Neutrophil (primary cell): ENCODE measurements around the gene CCDC86.

Experiments
- H3K27ac ChIP-seq: fragments of 200-600 bp; sonication (generic); 2 replicates; pipeline ENCODE4 v1.5.1; 2016; ENCODE audit warnings: mild to moderate bottlenecking, moderate library complexity
- H3K27me3 ChIP-seq: fragments of 200-600 bp; sonication (generic); 2 replicates; pipeline ENCODE4 v1.6.0; 2016; ENCODE audit warnings: mild to moderate bottlenecking
- H3K36me3 ChIP-seq: fragments of 200-600 bp; sonication (generic); 2 replicates; pipeline ENCODE4 v1.5.1; 2017
- H3K4me1 ChIP-seq, 2 experiments: fragments of 200-600 bp in 1 of 2; sonication (generic) in 1 of 2; 1 replicate in 1 of 2; 2 replicates in 1 of 2; pipeline versions ENCODE4 v1.5.1 to v1.6.1; 2013 to 2016; ENCODE audit warnings: low read depth in 1 of 2, low read length in 1 of 2, mild to moderate bottlenecking in 1 of 2, moderate library complexity in 1 of 2; ENCODE audit not compliant: control insufficient read depth in 1 of 2, insufficient read depth in 1 of 2
- H3K4me3 ChIP-seq, 2 experiments: fragments of 200-600 bp in 1 of 2; sonication (generic) in 1 of 2; 1 replicate in 1 of 2; 2 replicates in 1 of 2; pipeline ENCODE4 v1.5.1; 2013 to 2016; ENCODE audit warnings: low read depth in 1 of 2, low read length in 1 of 2, mild to moderate bottlenecking in 1 of 2, moderate library complexity in 1 of 2
- H3K9me3 ChIP-seq: fragments of 200-600 bp; sonication (generic); 2 replicates; pipeline ENCODE4 v1.5.1; 2016
- TF ChIP-seq, protein P1 (sequence below): fragments of 200-600 bp; sonication (generic); IDR thresholded peaks from 2 replicates; pipeline ENCODE4 v1.5.1; 2016; ENCODE audit warnings: antibody characterized with exemption

The CCDC86 gene

DNA sequence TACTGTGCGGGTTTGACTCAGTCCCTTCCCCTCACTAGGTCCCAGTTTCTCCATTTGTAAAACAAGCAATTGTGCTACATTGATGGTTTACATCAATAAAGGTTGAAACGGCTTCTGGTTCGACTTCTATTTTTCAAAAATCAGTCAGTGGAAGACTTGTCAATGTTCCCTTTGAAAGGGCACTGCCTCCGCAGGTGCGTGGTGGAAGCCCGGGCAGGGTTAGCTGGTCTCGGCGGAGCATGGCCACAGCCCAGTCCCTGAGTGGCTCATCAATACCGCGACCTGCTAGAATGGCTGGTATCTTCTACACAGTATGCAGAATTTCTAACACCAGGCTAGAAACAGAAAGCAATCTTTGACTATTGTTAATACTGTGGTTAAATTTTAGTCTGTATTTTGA, 40.7 kb upstream of the CCDC86 start:
- no peaks in the 10 kb centered on the region for H3K36me3 ChIP-seq
- H3K9me3 ChIP-seq, result no peaks in the 10 kb centered on the region
- H3K4me1 ChIP-seq, result no peaks in the 10 kb centered on the region
- no peak overlapping the region for H3K4me3 ChIP-seq
- H3K27me3 ChIP-seq, result peaks cover 5% of the 10 kb centered on the region
- no peak overlapping the region for H3K27ac ChIP-seq
- TF ChIP-seq, protein P1, sequence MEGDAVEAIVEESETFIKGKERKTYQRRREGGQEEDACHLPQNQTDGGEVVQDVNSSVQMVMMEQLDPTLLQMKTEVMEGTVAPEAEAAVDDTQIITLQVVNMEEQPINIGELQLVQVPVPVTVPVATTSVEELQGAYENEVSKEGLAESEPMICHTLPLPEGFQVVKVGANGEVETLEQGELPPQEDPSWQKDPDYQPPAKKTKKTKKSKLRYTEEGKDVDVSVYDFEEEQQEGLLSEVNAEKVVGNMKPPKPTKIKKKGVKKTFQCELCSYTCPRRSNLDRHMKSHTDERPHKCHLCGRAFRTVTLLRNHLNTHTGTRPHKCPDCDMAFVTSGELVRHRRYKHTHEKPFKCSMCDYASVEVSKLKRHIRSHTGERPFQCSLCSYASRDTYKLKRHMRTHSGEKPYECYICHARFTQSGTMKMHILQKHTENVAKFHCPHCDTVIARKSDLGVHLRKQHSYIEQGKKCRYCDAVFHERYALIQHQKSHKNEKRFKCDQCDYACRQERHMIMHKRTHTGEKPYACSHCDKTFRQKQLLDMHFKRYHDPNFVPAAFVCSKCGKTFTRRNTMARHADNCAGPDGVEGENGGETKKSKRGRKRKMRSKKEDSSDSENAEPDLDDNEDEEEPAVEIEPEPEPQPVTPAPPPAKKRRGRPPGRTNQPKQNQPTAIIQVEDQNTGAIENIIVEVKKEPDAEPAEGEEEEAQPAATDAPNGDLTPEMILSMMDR, result no peak

DNA sequence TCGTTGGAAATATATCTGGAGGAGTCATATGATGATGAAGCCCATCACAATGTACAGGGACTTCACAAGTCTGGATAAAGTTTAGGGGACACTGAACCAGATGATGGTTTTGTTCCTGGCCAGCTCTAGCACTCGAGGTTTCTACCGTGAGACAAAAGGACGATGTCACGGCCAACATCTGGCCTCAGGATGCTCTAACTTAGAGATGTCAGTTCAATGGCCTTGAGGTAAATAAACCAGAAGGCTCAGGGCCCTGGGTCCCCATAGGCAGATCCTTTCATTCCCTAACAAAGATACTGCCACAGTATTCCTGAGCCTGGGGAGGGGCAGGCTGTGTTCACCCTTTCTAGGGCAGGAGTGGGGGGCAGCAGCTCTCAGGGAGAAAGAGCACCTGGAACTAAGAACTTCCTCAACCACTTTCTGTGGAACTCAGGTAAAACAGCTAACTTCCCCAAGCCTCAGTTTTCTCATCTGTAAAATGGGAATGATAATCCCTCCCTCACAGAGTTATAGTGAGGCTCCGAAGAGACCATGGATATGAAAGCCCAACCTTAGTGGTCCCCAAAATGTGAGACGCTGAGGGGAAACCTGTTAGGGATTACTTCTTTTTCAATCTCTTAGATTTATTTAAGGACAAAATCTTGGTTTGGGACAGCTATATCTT, 38.5 kb upstream of the CCDC86 start:
- no peaks in the 10 kb centered on the region for H3K9me3 ChIP-seq
- TF ChIP-seq, protein P1, result no peak
- H3K36me3 ChIP-seq, result no peaks in the 10 kb centered on the region
- no peaks in the 10 kb centered on the region for H3K4me1 ChIP-seq
- no peak overlapping the region for H3K4me3 ChIP-seq
- H3K27ac ChIP-seq, result no peak overlapping the region
- peaks cover 5% of the 10 kb centered on the region for H3K27me3 ChIP-seq

DNA sequence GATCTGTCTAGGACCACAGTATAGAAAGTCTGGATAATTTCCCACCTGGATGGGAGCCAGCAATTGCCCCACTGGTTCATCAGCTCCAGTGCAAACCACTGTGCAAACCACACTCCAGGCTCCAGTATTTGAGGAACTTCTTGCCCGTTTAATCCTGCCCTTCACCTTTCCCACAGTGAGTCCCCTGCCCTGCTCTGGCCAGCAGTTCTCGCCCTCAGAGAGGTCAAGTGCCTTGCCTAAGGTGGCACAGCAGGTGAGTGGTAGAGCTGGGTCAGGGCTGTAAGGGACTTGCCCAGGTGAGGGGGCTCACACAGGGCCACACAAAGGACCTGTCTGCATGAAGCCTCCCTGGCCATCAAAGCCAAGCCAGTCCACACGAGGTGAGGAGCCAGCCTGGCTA, 32.7 kb upstream of the CCDC86 start:
- TF ChIP-seq, protein P1, result no peak
- Histone ChIP-seq H3K4me1 (no peaks in the 10 kb centered on the region), H3K27me3 (peaks cover 17% of the 10 kb centered on the region)

DNA sequence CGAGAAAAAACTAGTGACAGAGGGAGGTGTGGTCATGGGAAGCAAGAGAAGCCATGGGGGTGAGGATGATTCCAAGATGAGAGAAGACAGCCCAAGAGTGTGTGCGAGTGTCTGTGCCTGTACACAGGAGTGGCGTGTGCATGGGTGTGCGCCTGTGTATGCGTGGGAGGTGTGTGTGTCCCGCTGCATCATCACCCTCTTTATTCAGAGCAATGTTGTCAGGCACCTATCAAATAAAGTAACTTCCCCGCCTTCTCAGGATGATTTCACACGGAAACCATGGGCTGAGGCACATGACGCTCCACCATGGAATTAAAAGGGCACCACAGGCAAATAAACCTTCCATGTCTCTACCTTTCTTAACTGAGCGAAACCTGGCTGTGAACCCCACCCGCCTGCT, 32.2 kb upstream of the CCDC86 start:
- Histone ChIP-seq H3K36me3 (no peaks in the 10 kb centered on the region), H3K27ac (no peak overlapping the region), H3K9me3 (no peaks in the 10 kb centered on the region), H3K27me3 (peaks cover 17% of the 10 kb centered on the region), H3K4me1 (no peaks in the 10 kb centered on the region), H3K4me3 (no peak overlapping the region)
- TF ChIP-seq, protein P1, result no peak

More for the DNA sequence above, 32.7 kb upstream of the CCDC86 start:
- no peak overlapping the region for H3K27ac ChIP-seq
- H3K4me3 ChIP-seq, result no peak overlapping the region
- no peaks in the 10 kb centered on the region for H3K36me3 ChIP-seq
- H3K9me3 ChIP-seq, result no peaks in the 10 kb centered on the region

DNA sequence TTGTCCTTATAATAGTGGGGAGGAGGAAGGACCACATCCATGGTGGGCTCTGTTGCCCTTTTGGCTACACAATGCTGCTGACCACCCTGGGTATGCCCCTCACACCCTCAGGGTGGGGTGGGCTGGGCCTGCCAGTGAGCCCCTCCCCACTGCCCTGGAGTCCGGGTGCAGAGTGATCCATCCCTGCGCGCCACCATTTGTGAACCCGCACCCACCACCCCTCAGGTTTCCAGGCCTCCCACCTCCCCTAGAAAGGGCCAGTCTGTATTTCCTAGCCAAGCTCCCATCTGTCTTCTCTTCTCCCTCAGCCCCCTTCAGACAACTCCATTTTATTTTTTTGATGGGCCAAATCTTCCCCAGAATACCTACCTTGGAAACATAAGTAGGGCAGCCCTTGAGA, 31.8 kb upstream of the CCDC86 start:
- H3K4me1 ChIP-seq, result no peaks in the 10 kb centered on the region
- H3K36me3 ChIP-seq, result no peaks in the 10 kb centered on the region
- TF ChIP-seq, protein P1, result no peak
- peaks cover 17% of the 10 kb centered on the region for H3K27me3 ChIP-seq
- no peaks in the 10 kb centered on the region for H3K9me3 ChIP-seq
- H3K27ac ChIP-seq, result no peak overlapping the region
- no peak overlapping the region for H3K4me3 ChIP-seq
